ACHN (cell line): ENCODE data around the gene TAS1R2.
A peak's percentile ranks its signal among the peaks of the same experiment; 100 is the strongest.
"Not testable (repeated sequence)": the region's sequence is repeated elsewhere in the genome, so short reads cannot be mapped to it uniquely, and the experiment has no call there.

Experiments used
- DNase-seq: peaks from one replicate; pipeline ENCODE4 v3.0.0-alpha.2; 2015
- in situ Hi-C: cut with HindIII; loops from 2 replicates; pipeline ENCODE4 v1.10.0; 2017; ENCODE audit warnings: low sequenced_read_pairs, low pct_ligation_motif_present, low pct_unique_long_range_greater_than_20kb

Gene TAS1R2

DNA sequence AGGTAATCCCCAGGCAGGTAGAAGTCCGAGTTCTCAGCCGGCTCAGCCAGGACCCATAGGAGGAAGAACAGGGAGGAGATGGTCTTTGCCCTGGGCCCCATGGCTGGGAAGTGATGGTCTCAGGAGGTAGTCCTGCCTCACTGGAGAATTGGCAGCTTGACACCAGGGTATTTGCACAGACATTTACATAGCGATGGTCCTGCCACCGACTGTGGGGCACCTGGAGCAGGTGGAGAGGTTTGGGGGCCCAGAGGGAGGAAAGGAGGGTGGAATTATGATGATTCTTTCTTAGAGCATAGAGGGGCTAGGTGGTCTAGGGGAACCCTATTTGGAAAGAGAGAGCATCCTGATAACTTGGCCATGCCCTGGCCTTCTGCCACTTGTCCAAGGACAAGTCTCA, at the start of gene TAS1R2:
Gene TAS1R2 (minus strand): TSS at position 101 of the 400 bp plus-strand sequence. CDS start 0 bp downstream, at position 101.
- DNase-seq, result no peak

DNA sequence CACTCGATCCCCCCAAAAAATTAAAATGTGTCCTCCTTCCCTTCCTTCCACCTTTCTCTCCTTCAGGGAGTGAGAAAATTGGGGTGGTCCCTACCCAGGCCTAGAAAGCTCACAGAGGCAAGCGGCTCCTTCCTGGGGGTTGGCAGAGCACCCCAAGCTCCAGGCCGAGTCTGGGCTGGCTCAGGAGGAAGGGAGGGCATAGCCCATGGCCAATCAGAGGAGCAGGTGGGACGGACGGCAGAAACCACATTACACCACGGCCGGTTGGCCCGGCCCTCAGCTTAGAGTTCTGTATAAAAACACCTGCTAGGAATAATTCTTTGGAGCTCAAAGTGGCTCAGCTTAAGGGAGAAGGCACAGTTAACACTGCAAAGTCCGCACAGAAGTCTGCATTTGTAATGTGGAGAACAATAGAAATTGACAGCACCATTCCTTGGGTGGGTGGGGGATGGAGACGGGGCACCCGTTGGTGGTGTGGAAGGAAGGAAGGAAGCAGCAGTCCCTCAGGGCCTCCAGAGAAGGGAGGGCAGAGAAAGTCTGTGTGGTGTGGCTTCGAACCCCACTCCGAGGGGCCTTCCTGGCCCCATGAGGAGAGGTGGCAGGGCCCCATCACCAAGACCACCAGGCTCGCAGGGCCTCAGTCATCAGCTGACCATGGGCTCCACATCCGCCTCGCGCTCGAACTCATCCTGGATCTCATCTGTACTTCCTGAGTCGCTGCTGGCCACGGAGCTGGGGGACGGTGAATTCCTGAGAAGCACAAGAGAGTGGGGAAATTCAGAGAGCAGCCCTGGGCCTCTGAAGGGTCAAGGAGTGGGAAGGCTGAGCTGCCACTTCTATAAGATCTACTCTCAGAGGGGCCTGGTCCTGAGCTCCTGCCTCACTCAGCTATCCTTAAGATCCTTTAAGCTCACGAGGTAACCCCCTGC, 48.7 kb upstream of the TAS1R2 start:
- in situ Hi-C loops, result no loop called here
- DNase-seq, result no peak

More for the DNA sequence above, at the start of gene TAS1R2:
- in situ Hi-C loops, result no loop called here

DNA sequence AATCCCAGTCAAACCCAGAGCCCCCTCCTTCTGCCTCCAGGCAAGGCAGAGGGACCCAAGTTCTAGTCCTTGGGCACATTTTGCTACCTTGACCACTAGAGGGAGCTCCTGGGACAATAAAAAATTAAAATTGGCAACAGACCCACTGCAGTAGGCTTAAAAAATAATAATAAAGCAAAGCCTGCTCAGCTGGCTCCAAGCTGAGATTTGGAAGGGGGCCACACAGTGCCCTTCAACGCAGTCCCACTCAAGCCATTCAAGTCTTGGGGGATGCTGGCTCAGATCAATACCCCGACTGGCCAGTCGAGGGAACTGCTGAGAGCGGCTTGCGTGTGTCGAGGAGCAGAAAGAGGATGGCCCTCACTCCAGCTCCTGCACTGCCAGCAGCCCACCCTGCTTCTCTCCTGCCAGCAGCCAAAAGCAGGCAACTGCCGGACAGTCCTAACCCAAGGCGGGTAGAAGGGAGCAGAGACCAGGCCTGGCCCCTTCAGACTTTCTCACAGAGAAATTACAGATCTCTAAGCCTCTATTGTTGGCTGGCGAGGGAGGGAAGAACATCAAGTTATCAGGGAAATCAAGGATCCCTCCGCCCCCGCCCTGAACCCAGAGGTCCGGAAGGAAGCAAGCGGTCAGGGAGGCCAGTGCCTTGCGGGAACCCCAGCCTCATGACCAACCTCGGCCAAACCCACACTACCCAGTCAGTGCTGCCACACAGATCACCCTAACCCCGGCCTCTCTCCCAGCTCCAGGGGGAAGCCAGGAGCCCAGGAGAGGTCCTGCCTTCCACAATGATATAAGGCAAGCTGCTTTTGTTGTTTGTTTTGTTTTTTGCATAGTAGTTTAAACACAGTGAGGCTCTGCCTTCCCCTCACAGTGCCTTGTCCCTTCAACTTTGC, 47.8 kb upstream of the TAS1R2 start:
- peak; percentile 44 for DNase-seq
- in situ Hi-C loops, result no loop called here

DNA sequence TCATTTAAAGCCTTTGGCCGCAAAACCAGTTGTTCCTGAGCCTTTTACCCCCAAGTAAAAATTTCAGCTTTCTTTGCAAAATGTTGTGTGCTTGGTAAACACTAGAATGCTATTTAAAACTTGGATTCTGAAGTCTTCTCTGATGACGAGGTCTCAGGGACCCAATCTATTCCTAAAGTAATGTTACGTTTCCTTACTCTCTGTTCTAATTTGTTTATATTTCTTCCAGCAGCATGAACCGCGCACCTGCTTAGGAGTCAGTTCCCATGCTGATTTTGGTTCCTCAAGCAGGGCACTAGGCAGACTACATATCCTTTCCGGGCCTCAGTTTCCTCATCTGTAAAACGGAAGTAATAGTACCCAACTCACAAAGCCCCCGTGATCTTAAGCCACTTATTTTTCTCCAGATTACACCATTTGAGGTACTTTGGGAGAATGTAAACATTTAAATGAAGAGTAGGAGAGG, 43.9 kb upstream of the TAS1R2 start:
- DNase-seq, result no peak
- in situ Hi-C loops, result no loop called here

DNA sequence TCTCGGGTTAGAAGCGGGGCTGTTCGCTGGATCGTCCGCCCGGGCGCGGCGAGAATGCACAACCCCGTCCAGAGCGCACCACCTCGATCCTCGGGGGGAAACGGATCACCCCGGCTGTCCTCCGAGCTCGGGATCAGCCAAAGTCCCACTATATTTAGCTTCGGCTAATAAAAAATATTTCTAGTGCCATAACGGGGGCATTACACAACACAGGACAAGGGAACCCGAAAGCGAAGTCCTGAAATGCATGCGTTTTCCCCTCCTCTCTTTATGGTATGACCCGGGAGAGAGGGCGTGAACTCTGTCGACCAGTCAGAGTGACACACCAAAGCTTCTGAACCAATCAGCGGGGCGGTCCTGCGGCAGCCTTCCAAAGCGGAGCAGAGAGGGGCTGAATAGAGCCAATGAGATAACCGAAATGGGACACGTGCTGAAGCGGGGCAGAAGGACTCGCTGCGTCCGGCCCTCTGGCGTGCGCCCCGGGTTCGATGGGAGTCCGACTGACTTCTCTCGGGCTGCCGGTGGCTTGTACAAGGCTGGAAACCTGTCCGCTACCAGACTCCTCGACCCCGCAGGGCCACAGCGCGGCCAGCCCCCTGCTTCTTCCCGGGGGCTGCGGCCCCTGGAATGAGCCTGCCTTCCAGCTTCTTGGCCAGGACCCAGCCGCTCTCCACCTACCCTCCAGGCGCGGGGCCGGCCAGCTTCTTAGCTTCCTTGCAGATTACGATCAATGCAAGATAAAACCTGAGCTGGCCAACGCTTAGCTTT, 43.2 kb upstream of the TAS1R2 start, which contains the start of gene ALDH4A1:
Gene ALDH4A1 (minus strand): TSS at position 33 of the 768 bp plus-strand sequence. CDS start 32 bp downstream, at position 1.
- peak; percentile 97 for DNase-seq
- in situ Hi-C loops, result no loop called here

DNA sequence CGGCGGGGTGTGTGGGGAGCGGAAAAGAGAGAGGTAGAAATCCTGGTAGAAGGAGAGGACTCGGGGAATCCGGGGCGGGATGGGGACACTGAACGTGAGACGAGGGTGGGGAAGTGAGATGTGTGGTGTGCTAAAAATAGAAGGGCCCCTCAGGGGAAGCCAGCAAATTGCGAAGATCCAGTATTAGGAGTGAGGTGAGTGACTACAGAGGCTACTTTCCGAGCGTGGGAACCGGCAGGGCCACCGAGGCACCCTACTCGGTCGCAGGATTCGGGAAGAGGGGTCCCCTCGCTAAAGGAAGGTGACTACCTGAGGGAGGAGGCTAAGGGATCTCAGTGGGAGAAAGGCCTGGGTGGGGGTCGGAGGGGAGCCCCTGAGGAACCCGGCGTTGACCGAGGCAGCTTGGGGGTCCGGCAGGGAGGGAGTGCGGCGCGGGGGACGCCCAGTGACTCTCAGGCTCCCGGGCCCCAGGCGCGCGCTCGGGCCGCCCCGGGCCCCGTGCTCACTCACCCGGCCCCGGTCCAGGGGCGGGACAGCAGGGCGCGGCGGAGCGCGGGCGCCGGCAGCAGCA, 42.6 kb upstream of the TAS1R2 start:
- in situ Hi-C loops, result no loop called here
- DNase-seq, result no peak

DNA sequence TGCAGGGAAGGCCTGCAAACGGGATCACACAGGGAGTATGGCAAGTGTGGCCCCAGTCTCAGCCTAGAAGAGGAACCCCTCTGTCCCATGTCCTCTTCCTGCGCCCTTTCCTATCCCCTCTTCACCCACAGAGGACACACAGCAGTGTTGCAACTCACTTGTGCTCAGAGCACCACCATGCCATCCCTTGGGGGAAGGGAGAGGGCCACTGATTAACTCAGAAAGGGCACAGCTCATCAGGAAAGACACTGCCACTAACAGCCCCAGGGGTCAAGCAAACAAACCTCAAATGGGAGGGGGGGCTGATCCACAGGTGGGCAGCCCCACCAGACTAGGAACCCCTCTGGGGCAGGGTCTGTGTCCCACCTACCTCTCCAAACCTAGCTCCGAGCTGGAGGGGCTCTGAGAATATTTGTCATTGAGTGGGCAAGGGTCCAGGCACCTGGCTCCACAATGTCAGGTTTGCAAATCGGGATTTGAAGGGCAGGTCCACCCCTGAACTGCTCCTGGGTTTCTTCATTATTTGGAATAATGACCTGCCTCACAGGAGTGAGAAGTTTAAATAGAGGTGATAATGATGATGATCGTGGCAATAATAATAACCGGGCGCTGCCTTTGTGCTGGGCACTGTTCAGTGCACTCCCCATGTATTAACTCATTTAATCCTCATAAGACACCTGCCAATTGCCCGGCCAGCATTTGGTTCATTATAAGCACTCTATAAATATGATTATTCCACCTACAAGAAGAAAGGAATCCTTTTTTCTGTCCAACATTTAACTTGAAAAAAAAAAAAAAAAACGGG, 41.9 kb upstream of the TAS1R2 start:
- no peak for DNase-seq
- in situ Hi-C loops, result no loop called here

DNA sequence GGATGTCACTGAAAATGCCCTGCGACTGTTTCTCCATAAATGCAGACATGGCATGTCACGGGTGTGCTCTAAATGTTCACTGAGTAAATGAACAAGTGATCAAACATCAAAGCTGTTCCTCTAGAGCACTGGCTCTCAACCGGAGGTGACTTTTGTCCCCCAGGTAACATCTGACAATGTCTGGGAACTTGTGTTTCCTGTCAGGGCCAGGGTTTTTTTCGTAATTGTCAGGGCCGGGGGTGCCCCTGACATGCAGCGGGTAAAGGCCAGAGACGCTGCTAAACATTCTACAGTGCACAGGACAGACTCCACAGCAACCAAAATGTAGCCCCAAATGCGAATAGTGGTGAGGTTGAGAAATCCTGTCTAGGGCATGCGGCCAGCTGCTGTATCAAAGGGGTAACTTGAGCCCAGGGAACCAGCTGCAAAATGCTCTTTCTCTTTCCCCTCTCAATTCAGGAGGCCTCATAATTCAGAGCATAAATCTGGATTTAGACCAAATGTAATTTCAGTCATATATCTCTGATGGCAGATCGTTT, 40.9 kb upstream of the TAS1R2 start:
- DNase-seq, result no peak
- in situ Hi-C loops, result no loop called here

DNA sequence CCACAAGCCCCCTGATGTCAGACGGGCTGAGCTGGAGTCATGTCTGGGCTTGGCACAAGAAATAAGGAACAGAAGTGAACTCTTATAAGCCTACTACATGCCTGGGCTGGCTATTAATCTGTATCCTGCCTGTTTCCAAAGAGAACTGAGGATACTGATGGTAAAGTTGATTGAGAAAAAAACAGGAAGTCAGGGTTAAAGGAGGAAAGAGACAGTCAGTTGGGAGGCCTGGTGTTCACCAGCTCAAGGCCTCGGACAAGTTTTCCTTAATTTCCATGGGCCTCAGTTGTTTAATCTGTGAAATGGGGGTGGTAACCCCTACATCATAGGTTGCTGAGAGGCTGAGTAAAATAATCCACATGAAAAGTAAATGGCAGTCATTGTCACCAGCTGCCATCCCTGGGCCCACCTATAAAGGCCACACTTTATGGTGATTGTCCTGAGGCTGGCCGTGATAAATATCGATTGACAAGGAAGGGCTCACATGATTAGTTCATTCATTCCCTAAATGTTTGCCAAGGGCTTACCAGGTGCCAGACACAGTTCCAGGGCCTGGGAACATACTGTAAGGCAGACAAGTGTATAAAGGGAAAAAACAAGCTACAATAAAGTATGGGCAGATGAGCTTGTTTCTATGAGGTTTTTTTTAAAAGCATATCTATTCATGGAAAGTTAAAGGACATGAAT, 40.0 kb upstream of the TAS1R2 start:
- DNase-seq, result no peak
- in situ Hi-C loops, result no loop called here

DNA sequence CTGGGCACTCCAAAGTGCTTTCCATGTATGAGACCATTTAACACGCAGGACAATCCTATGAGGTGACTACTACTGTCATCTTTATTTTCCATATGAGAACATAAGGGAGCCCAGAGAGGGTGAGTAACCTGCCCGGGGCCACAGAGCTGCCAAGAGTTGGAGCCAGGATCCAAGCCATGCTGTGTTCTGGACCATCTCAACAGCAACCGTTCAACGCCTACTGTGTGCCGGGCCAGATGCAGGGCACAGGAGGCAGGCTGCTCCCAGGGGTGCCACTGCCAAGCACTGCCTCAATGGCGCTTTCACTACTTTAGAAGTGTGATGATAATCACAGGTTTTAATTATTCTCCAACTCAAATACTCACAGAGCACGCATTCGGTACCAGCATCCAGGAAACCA, 39.1 kb upstream of the TAS1R2 start:
- DNase-seq, result no peak
- in situ Hi-C loops, result no loop called here

DNA sequence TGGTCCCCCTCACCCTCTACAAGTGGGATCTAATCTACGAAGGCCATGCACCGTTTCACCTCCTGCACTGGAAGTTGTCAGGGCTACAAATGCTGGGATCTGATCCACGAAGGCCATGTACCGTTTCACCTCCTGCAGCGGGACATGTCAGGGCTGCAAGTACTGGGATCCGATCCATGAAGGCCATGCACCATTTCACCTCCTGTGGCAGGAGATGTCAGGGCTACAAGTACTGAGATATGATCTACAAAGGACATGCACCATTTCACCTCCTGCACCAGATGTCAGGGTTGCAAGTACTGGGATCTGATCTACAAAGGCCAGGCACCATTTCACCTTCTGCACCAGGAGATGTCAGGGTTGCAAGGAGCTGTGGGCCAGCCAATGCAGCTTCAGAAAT, 35.9 kb upstream of the TAS1R2 start:
- DNase-seq, result no peak
- in situ Hi-C loops, result no loop called here

DNA sequence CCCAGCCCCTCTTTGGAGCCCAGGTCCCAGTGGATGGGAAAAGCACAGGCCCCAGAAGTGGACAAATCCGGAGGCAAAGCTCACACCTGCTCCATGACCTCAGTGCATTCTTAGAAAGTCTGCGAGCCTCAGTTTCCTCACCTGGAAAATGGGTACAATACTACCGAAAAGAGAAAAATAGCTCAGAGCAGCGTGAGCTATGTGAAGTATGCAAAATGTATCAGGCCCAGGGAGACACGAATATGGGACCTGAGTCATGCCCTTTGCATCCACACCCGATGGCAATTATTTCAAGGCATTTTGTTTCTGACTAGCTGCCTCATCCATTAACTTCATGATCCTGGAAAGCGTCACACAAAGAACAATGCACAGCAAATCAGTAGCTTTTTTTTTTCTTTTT, 33.7 kb upstream of the TAS1R2 start:
- in situ Hi-C loops, result no loop called here
- no peak for DNase-seq

DNA sequence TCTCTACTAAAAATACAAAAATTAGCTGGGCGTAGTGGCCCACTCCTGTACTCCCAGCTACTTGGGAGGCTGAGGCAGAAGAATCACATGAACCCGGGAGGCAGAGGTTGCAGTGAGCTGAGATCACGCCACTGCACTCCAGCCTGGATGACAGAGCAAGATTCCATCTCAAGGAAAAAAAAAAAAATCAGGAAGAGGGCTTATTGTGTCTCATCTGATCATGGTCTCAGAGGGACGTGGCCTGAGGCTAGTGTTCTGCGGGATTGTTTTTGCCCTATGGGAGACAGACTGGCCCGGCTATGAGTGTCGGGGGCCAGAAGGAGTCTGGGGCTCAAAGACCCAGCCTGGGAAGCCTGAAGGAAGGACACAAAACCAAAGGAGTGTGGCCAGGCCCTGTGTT, 32.4 kb upstream of the TAS1R2 start:
- DNase-seq, in situ Hi-C loops: not testable (repeated sequence)

DNA sequence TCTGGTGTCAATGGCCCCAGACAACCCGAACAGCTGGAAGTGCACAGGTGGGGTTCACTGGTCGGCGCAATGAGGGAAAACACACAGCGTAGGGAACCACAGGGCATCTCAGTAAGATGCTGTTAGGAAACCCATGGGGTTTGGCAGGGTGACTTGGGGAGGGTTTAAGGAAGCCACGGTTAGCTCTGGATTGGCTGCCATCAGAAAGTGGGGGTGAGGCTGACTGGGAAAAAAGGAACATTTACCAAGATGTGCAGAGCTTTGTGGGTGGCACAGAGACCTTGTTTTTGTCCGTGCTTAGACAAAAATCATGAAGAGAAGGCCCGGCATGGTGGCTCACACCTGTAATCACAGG, 31.9 kb upstream of the TAS1R2 start:
- DNase-seq, result no peak
- in situ Hi-C loops, result no loop called here

DNA sequence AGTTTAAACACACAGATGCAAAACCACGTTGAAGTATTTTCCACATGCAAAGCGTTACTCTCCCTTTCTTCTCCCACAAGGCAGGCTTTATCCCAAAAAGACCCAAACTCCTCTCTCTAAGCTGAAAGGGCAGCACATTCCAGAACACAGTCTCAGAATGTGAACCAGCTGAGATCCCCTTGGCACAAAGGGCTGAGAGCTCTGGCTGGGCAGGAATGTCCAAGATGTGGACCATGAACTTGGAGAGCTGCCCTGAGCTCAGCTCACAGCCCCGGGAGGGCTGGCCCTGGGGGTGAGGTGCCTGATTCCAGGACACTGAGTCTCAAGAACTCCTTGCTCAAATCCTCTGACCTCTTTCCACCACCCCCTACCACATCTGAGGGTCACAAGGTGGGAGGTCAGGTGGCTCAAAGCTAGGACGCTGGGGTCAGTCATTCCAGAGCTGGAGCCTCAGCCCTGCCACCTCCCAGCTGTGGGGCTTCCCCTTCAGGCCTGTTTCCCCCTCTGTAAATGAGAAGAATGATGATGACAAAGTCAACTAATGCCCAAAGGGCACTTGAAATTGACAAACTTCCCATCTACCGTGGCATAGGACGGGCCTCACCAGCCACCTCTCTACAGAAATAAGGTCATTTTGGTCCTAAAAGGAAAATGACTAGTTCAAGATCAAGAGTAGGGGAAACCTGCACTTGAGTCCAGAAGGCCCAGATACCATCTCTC, 31.4 kb upstream of the TAS1R2 start:
- in situ Hi-C loops, result no loop called here

DNA sequence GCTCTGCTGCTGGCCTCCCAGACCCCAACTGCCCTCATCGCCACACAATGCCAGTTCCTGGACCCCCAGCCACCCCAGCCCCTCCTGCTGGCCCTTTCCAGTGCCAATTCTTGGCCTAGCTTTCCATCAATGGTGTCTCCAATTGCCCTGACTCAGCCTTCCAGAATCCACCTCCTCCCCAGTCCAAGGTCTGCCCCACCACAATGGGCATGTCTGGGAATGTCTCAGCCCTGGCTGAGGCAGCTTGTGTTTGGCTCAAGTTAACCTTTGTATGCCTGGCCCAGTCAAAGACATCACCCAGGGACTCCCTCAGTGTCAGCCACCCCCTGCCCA, 26.5 kb upstream of the TAS1R2 start:
- in situ Hi-C loops, result no loop called here
- peak; percentile 23 for DNase-seq

More for the DNA sequence above, 31.4 kb upstream of the TAS1R2 start:
- no peak for DNase-seq
